Tibial nerve (tissue), 3 donors: Measurements from ENCODE around the gene PHF10.

Experiments used
- CTCF ChIP-seq, 5 experiments: fragments of 200-600 bp in 3 of 5; fragments of 450-650 bp in 2 of 5; sonication (generic) in 3 of 5; IDR thresholded peaks; one replicate each; pipeline ENCODE4 v1.5.1; 2016 to 2019; ENCODE audit warnings: antibody characterized with exemption in 5 of 5, mild to moderate bottlenecking in 3 of 5, moderate library complexity in 2 of 5
- POLR2A ChIP-seq, 2 donors: fragments of 450-650 bp; IDR thresholded peaks; one replicate each; pipeline ENCODE4 v1.6.1; 2017; ENCODE audit warnings: antibody characterized with exemption in 2 of 2, mild to moderate bottlenecking in 2 of 2, moderate library complexity in 2 of 2

GRCh38 chr6:169685860-169686259 lies 38.4 kb downstream of the PHF10 start:
- TF ChIP-seq CTCF (IDR thresholded peaks at IDR 0.05) (no peak), POLR2A (IDR thresholded peaks at IDR 0.05) (no peak)
